K562 (cell line): Measurements from ENCODE around the gene SIRT2. TPM values are rescaled to one million over a fixed set of nuclear protein-coding genes. Genes with fewer than 3 reads are reported as not detected.

Experiments
- CC2D1A ChIP-seq: fragments of 450-650 bp; IDR thresholded peaks from 2 replicates; pipeline ENCODE4 v1.6.1; 2017; ENCODE audit warnings: mild to moderate bottlenecking
- E2F3 ChIP-seq: fragments of 250-450 bp; sonication (Bioruptor Pico); IDR thresholded peaks from 2 replicates; pipeline ENCODE4 v1.4.0; 2020; ENCODE audit warnings: mild to moderate bottlenecking
- GTF2E2 ChIP-seq: fragments of 200-800 bp; sonication (Bioruptor generic); IDR thresholded peaks from 2 replicates; pipeline ENCODE4 v1.6.1; 2016; ENCODE audit warnings: missing genetic modification characterization, missing compliant biosample characterization
- KAT7 ChIP-seq: sonication (generic); formaldehyde crosslinking; IDR thresholded peaks from 2 replicates; pipeline ENCODE4 v1.8.0; 2022; ENCODE audit warnings: missing genetic modification reagents, mild to moderate bottlenecking, borderline replicate concordance
- MTA3 ChIP-seq: fragments of 450-650 bp; formaldehyde crosslinking; IDR thresholded peaks from 2 replicates; pipeline ENCODE4 v1.6.1; 2017; ENCODE audit warnings: mild to moderate bottlenecking, borderline replicate concordance
- NUFIP1 ChIP-seq: fragments of 450-650 bp; IDR thresholded peaks from 2 replicates; pipeline ENCODE4 v1.6.1; 2018; ENCODE audit not compliant: partially characterized antibody
- PHB2 ChIP-seq: fragments of 450-650 bp; IDR thresholded peaks from 2 replicates; pipeline ENCODE4 v1.6.1; 2017; ENCODE audit warnings: low read depth
- PML ChIP-seq: IDR thresholded peaks from 2 replicates; pipeline ENCODE4 v1.6.1; 2012; ENCODE audit warnings: low read length, inconsistent platforms
- SMAD4 ChIP-seq: fragments of 250-450 bp; sonication (Bioruptor Pico); conservative IDR thresholded peaks from 2 replicates; pipeline ENCODE4 v1.8.0; 2021; ENCODE audit warnings: inconsistent platforms, mild to moderate bottlenecking, moderate library complexity
- ZBTB8A ChIP-seq: fragments of 450-650 bp; IDR thresholded peaks from 2 replicates; pipeline ENCODE4 v1.6.1; 2018; ENCODE audit warnings: mild to moderate bottlenecking, moderate library complexity; ENCODE audit not compliant: partially characterized antibody
- ZKSCAN1 ChIP-seq: fragments of 150-350 bp; IDR thresholded peaks from 2 replicates; pipeline ENCODE4 v1.6.1; 2016; ENCODE audit warnings: low read depth, low read length
- ZNF124 ChIP-seq: sonication (generic); formaldehyde crosslinking; IDR thresholded peaks from 2 replicates; pipeline ENCODE4 v1.8.1; 2022; ENCODE audit warnings: missing genetic modification reagents
- polyA plus RNA-seq, 8 experiments: library from polyadenylated mRNA; depleted of rRNA in 4 of 8; stranded (reverse) in 5 of 8; unstranded in 3 of 8; fragments of >200 nt; fragmentation: Nextera tagmentation in 2 of 8; fragmentation: Illumina TruSeq in 1 of 8; extraction: Ambion mirVana in 2 of 8; extraction: Trizol in 1 of 8; gene quantifications; 2 replicates each; pipeline versions ENCODE4 v1.2.1 to v1.2.3, GENCODE V29; 2011 to 2014; ENCODE audit warnings: inconsistent platforms in 1 of 8, missing spikeins in 1 of 8
- total RNA-seq, 7 experiments: library from RNA; depleted of rRNA in 6 of 7; stranded (reverse); fragments of >200 nt in 6 of 7; fragmentation: Illumina TruSeq in 2 of 7; extraction: Trizol in 2 of 7; gene quantifications; 2 replicates each; pipeline versions ENCODE4 v1.2.1 to v1.2.3, GENCODE V29; 2011 to 2021; ENCODE audit warnings: low replicate concordance in 1 of 7
- TF ChIP-seq, protein P1 (sequence below): sonication (generic); formaldehyde crosslinking; IDR thresholded peaks from 2 replicates; pipeline ENCODE4 v1.8.0; 2022; ENCODE audit warnings: missing genetic modification reagents, mild to moderate bottlenecking, moderate library complexity, borderline replicate concordance
- TF ChIP-seq, protein P2 (sequence below): sonication (generic); IDR thresholded peaks from 2 replicates; pipeline ENCODE4 v1.6.1; 2016
- TF ChIP-seq, protein P3 (sequence below): sonication (generic); formaldehyde crosslinking; IDR thresholded peaks from 2 replicates; pipeline ENCODE4 v1.8.1; 2023; ENCODE audit warnings: missing genetic modification reagents, mild to moderate bottlenecking, borderline replicate concordance
- TF ChIP-seq, protein P4 (sequence below), 3 experiments: fragments of 200-800 bp in 1 of 3; sonication (Bioruptor generic) in 1 of 3; sonication (generic) in 1 of 3; formaldehyde crosslinking in 1 of 3; IDR thresholded peaks; 2 replicates each; pipeline versions ENCODE4 v1.6.1 to v1.8.0; 2016 to 2022; ENCODE audit warnings: mild to moderate bottlenecking in 2 of 3, missing compliant biosample characterization in 2 of 3, missing genetic modification characterization in 2 of 3, missing genetic modification reagents in 1 of 3
- TF ChIP-seq, protein P5 (sequence below): IDR thresholded peaks from 2 replicates; pipeline ENCODE4 v1.6.1; 2016; ENCODE audit warnings: missing genetic modification characterization, missing compliant biosample characterization

Gene SIRT2
- total and polyA plus RNA-seq, 9 of the 15 experiments (the other 6 are each of a cell fraction or from before 2014, with no cell fraction given) = 2.3 to 35.2 (median 22.9) TPM

DNA sequence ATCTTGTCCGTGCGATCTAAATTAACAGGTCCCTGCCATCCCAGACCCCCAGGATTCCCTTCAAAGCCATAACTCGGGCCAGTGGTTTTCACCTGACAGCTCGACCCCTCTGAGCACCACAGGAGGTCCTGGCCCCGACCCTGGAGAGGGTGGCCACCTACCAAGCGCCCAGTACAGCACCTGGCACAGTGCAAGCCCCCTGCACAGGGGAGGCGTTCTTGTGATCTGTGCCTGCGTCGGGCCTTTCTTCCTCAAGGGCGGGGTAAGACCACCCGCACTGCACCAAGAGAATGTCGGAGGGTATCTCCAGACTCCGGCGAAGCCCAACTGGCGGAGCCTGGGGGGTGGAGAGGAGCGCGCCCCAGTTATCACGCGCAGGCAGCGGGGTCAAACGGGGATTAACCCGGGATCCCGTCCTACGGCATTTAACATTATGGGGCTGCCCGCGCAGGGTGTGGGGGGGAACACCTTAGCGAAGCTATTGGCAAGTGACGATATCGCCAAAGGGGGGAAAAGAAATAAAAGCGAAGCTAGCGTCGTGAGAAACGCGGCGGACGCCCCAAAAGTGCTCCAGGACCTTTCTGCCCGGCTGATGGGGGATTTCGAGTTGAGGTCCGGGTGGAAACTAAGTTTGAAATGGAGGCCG, 48.3 kb downstream of the SIRT2 start (continued):
- TF ChIP-seq, protein P1, sequence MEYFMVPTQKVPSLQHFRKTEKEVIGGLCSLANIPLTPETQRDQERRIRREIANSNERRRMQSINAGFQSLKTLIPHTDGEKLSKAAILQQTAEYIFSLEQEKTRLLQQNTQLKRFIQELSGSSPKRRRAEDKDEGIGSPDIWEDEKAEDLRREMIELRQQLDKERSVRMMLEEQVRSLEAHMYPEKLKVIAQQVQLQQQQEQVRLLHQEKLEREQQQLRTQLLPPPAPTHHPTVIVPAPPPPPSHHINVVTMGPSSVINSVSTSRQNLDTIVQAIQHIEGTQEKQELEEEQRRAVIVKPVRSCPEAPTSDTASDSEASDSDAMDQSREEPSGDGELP (CRISPR knock-in tag) = no peak; the same call in 1 of the 2 replicates
- no peak for TF ChIP-seq SMAD4 (CRISPR knock-in tag)
- TF ChIP-seq PML = no peak
- TF ChIP-seq, protein P2, sequence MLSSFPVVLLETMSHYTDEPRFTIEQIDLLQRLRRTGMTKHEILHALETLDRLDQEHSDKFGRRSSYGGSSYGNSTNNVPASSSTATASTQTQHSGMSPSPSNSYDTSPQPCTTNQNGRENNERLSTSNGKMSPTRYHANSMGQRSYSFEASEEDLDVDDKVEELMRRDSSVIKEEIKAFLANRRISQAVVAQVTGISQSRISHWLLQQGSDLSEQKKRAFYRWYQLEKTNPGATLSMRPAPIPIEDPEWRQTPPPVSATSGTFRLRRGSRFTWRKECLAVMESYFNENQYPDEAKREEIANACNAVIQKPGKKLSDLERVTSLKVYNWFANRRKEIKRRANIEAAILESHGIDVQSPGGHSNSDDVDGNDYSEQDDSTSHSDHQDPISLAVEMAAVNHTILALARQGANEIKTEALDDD = no peak
- 0 out of 2 replicates have a peak, but pooled peaks have one; percentile 43 for TF ChIP-seq KAT7 (CRISPR knock-in tag)
- TF ChIP-seq GTF2E2 (tag) = peak; percentile 10
- TF ChIP-seq PHB2 = no peak
- peak; percentile 7 for TF ChIP-seq MTA3
- TF ChIP-seq NUFIP1 = no peak
- TF ChIP-seq ZNF124 (CRISPR knock-in tag) = no peak
- TF ChIP-seq, protein P3, sequence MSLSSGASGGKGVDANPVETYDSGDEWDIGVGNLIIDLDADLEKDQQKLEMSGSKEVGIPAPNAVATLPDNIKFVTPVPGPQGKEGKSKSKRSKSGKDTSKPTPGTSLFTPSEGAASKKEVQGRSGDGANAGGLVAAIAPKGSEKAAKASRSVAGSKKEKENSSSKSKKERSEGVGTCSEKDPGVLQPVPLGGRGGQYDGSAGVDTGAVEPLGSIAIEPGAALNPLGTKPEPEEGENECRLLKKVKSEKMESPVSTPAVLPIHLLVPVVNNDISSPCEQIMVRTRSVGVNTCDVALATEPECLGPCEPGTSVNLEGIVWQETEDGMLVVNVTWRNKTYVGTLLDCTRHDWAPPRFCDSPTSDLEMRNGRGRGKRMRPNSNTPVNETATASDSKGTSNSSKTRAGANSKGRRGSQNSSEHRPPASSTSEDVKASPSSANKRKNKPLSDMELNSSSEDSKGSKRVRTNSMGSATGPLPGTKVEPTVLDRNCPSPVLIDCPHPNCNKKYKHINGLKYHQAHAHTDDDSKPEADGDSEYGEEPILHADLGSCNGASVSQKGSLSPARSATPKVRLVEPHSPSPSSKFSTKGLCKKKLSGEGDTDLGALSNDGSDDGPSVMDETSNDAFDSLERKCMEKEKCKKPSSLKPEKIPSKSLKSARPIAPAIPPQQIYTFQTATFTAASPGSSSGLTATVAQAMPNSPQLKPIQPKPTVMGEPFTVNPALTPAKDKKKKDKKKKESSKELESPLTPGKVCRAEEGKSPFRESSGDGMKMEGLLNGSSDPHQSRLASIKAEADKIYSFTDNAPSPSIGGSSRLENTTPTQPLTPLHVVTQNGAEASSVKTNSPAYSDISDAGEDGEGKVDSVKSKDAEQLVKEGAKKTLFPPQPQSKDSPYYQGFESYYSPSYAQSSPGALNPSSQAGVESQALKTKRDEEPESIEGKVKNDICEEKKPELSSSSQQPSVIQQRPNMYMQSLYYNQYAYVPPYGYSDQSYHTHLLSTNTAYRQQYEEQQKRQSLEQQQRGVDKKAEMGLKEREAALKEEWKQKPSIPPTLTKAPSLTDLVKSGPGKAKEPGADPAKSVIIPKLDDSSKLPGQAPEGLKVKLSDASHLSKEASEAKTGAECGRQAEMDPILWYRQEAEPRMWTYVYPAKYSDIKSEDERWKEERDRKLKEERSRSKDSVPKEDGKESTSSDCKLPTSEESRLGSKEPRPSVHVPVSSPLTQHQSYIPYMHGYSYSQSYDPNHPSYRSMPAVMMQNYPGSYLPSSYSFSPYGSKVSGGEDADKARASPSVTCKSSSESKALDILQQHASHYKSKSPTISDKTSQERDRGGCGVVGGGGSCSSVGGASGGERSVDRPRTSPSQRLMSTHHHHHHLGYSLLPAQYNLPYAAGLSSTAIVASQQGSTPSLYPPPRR (CRISPR knock-in tag) = no peak
- TF ChIP-seq ZKSCAN1 = peak; percentile 4; the same call in 1 of the 2 replicates
- TF ChIP-seq E2F3 = no peak
- TF ChIP-seq, protein P4, sequence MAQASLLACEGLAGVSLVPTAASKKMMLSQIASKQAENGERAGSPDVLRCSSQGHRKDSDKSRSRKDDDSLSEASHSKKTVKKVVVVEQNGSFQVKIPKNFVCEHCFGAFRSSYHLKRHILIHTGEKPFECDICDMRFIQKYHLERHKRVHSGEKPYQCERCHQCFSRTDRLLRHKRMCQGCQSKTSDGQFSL (CRISPR knock-in tag; IDR thresholded peaks at IDR 0.05) = peak; percentile 59
- TF ChIP-seq, protein P4 (tag; IDR thresholded peaks at IDR 0.05) = peak in 1 of 2 experiments; percentile 62; a peak in 2 of 4 replicates
- TF ChIP-seq, protein P5, sequence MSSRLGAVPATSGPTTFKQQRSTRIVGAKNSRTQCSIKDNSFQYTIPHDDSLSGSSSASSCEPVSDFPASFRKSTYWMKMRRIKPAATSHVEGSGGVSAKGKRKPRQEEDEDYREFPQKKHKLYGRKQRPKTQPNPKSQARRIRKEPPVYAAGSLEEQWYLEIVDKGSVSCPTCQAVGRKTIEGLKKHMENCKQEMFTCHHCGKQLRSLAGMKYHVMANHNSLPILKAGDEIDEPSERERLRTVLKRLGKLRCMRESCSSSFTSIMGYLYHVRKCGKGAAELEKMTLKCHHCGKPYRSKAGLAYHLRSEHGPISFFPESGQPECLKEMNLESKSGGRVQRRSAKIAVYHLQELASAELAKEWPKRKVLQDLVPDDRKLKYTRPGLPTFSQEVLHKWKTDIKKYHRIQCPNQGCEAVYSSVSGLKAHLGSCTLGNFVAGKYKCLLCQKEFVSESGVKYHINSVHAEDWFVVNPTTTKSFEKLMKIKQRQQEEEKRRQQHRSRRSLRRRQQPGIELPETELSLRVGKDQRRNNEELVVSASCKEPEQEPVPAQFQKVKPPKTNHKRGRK (tag) = no peak
- TF ChIP-seq ZBTB8A = no peak
- no peak for TF ChIP-seq CC2D1A
